ENCODE data around the gene KCNAB1. TPM values are rescaled to one million over a fixed set of nuclear protein-coding genes. Genes with fewer than 3 reads are reported as not detected.

KCNAB1 gene
- total and polyA plus RNA-seq, 2 donors (not counting 1 experiment from before 2014, with no cell fraction given): 0.03 to 0.33 TPM

- no peaks in the 10 kb centered on the region for H3K79me2 ChIP-seq (ENCODE audit: control insufficient read depth, insufficient read depth, low read length)
- no peak overlapping the region for H3K9ac ChIP-seq (ENCODE audit: insufficient read depth, low read length)
- H3K27ac ChIP-seq (ENCODE audit: insufficient read depth, low read length): no peak overlapping the region
- H3K4me1 ChIP-seq (ENCODE audit: control insufficient read depth, extremely low read depth, insufficient read depth, low read length): peaks cover 7% of the 10 kb centered on the region
- DNase-seq (ENCODE audit: low read depth in 2 of 2): no peak
- H3K4me2 ChIP-seq (ENCODE audit: extremely low read depth, insufficient read depth, low read length): no peak overlapping the region
- H3K4me3 ChIP-seq (replicated peaks in 1 of 4; ENCODE audit: control extremely low read depth in 1 of 4, insufficient read depth in 1 of 4, low read depth in 3 of 4, low read length in 4 of 4): no peak overlapping the region
- H3K27me3 ChIP-seq (ENCODE audit: control insufficient read depth, insufficient read depth, low read length): no peaks in the 10 kb centered on the region
- H4K20me1 ChIP-seq (ENCODE audit: control insufficient read depth, extremely low read depth, insufficient read depth, low read length): no peaks in the 10 kb centered on the region
- no peak for TF ChIP-seq EZH2 (IDR thresholded peaks at IDR 0.05; ENCODE audit: low read length, missing control alignments)
- TF ChIP-seq, protein P1, sequence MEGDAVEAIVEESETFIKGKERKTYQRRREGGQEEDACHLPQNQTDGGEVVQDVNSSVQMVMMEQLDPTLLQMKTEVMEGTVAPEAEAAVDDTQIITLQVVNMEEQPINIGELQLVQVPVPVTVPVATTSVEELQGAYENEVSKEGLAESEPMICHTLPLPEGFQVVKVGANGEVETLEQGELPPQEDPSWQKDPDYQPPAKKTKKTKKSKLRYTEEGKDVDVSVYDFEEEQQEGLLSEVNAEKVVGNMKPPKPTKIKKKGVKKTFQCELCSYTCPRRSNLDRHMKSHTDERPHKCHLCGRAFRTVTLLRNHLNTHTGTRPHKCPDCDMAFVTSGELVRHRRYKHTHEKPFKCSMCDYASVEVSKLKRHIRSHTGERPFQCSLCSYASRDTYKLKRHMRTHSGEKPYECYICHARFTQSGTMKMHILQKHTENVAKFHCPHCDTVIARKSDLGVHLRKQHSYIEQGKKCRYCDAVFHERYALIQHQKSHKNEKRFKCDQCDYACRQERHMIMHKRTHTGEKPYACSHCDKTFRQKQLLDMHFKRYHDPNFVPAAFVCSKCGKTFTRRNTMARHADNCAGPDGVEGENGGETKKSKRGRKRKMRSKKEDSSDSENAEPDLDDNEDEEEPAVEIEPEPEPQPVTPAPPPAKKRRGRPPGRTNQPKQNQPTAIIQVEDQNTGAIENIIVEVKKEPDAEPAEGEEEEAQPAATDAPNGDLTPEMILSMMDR (conservative IDR thresholded peaks at IDR 0.05 in 1 of 2, IDR thresholded peaks at IDR 0.05 in 1 of 2; ENCODE audit: low read depth in 1 of 2, low read length in 2 of 2): no peak
- no peaks in the 10 kb centered on the region for H3K9me3 ChIP-seq (ENCODE audit: control insufficient read depth, insufficient read depth, low read depth, low read length)
- H2AFZ ChIP-seq (ENCODE audit: low read length): no peak overlapping the region
- no peaks in the 10 kb centered on the region for H3K36me3 ChIP-seq (ENCODE audit: control insufficient read depth, insufficient read depth, low read length)
These were observed 185.3 kb downstream of the KCNAB1 start for GRCh38 chr3:156305672-156306071.

- Histone ChIP-seq H3K4me2 (ENCODE audit: extremely low read depth, insufficient read depth, low read length) (no peak overlapping the region), H2AFZ (ENCODE audit: low read length) (no peak overlapping the region), H3K27me3 (ENCODE audit: control insufficient read depth, insufficient read depth, low read length) (no peaks in the 10 kb centered on the region), H4K20me1 (ENCODE audit: control insufficient read depth, extremely low read depth, insufficient read depth, low read length) (no peaks in the 10 kb centered on the region), H3K9ac (ENCODE audit: insufficient read depth, low read length) (no peak overlapping the region), H3K9me3 (ENCODE audit: control insufficient read depth, insufficient read depth, low read depth, low read length) (no peaks in the 10 kb centered on the region), H3K79me2 (ENCODE audit: control insufficient read depth, insufficient read depth, low read length) (no peaks in the 10 kb centered on the region), H3K4me3 (replicated peaks in 1 of 4; ENCODE audit: control extremely low read depth in 1 of 4, insufficient read depth in 1 of 4, low read depth in 3 of 4, low read length in 4 of 4) (no peak overlapping the region), H3K4me1 (ENCODE audit: control insufficient read depth, extremely low read depth, insufficient read depth, low read length) (peaks cover 7% of the 10 kb centered on the region), H3K27ac (ENCODE audit: insufficient read depth, low read length) (no peak overlapping the region), H3K36me3 (ENCODE audit: control insufficient read depth, insufficient read depth, low read length) (no peaks in the 10 kb centered on the region)
- peak; percentile 86 to 87 for DNase-seq (ENCODE audit: low read depth in 2 of 2)
- TF ChIP-seq, protein P1 (conservative IDR thresholded peaks at IDR 0.05 in 1 of 2, IDR thresholded peaks at IDR 0.05 in 1 of 2; ENCODE audit: low read depth in 1 of 2, low read length in 2 of 2): no peak
- TF ChIP-seq EZH2 (IDR thresholded peaks at IDR 0.05; ENCODE audit: low read length, missing control alignments): no peak
These were observed 187.3 kb downstream of the KCNAB1 start for GRCh38 chr3:156307704-156308103.

DNA sequence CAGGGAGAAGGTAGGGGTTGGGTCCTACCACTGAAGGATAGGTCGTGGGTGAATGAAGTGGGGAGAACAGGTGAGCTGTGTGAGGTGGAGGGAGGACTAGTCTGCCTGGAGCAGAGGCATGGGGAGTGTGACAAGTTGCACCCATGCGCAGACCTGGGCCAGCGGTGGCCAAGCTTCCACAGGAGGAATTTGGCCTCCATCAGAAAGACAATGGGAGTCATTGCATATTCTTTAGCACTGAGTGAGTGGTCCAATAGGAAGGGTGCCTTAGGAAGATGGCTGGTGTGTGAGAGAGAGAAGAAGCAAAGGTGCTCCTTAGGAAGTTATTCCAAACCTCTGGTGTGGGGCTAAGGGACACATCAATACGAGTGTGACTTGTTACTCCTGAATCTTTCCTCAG, 191.1 kb downstream of the KCNAB1 start:
- no peak for DNase-seq (ENCODE audit: low read depth in 2 of 2)
- Histone ChIP-seq H3K79me2 (ENCODE audit: control insufficient read depth, insufficient read depth, low read length) (no peaks in the 10 kb centered on the region), H3K4me2 (ENCODE audit: extremely low read depth, insufficient read depth, low read length) (no peak overlapping the region), H3K9ac (ENCODE audit: insufficient read depth, low read length) (no peak overlapping the region), H3K9me3 (ENCODE audit: control insufficient read depth, insufficient read depth, low read depth, low read length) (no peaks in the 10 kb centered on the region), H3K4me3 (replicated peaks in 1 of 4; ENCODE audit: control extremely low read depth in 1 of 4, insufficient read depth in 1 of 4, low read depth in 3 of 4, low read length in 4 of 4) (no peak overlapping the region), H3K27me3 (ENCODE audit: control insufficient read depth, insufficient read depth, low read length) (no peaks in the 10 kb centered on the region), H4K20me1 (ENCODE audit: control insufficient read depth, extremely low read depth, insufficient read depth, low read length) (no peaks in the 10 kb centered on the region), H3K36me3 (ENCODE audit: control insufficient read depth, insufficient read depth, low read length) (no peaks in the 10 kb centered on the region), H2AFZ (ENCODE audit: low read length) (no peak overlapping the region), H3K27ac (ENCODE audit: insufficient read depth, low read length) (no peak overlapping the region), H3K4me1 (ENCODE audit: control insufficient read depth, extremely low read depth, insufficient read depth, low read length) (peaks cover 2% of the 10 kb centered on the region)
- TF ChIP-seq, protein P1 (conservative IDR thresholded peaks at IDR 0.05 in 1 of 2, IDR thresholded peaks at IDR 0.05 in 1 of 2; ENCODE audit: low read depth in 1 of 2, low read length in 2 of 2): no peak
- TF ChIP-seq EZH2 (IDR thresholded peaks at IDR 0.05; ENCODE audit: low read length, missing control alignments): no peak

Measured in fibroblast of lung (primary cell).